K562 (cell line): ENCODE data around the gene PAF1. TPM values are rescaled to one million over a fixed set of nuclear protein-coding genes. Genes with fewer than 3 reads are reported as not detected.

Experiments
- ASH1L ChIP-seq: fragments of 450-650 bp; IDR thresholded peaks from 2 replicates; pipeline ENCODE4 v1.6.1; 2018; ENCODE audit warnings: borderline replicate concordance, mild to moderate bottlenecking, low read depth; ENCODE audit not compliant: partially characterized antibody
- CBFB ChIP-seq: sonication (generic); formaldehyde crosslinking; IDR thresholded peaks from 2 replicates; pipeline ENCODE4 v1.4.0; 2020; ENCODE audit warnings: mild to moderate bottlenecking, missing genetic modification reagents
- CTCF ChIP-seq, 3 experiments: IDR thresholded peaks in 2 of 3; conservative IDR thresholded peaks in 1 of 3; 2 replicates each; pipeline ENCODE4 v1.5.1; 2011 to 2012; ENCODE audit warnings: low read length in 3 of 3, mild to moderate bottlenecking in 3 of 3, control low read depth in 2 of 3, improper control_type of control experiment in 1 of 3, inconsistent platforms in 1 of 3, low read depth in 1 of 3, mixed read lengths in 1 of 3, moderate library complexity in 1 of 3; ENCODE audit not compliant: insufficient read depth in 2 of 3
- FOXO4 ChIP-seq: fragments of 450-650 bp; formaldehyde crosslinking; IDR thresholded peaks from 2 replicates; pipeline ENCODE4 v1.4.0; 2020; ENCODE audit warnings: mild to moderate bottlenecking, moderate library complexity
- GTF2A2 ChIP-seq: IDR thresholded peaks from 2 replicates; pipeline ENCODE4 v1.6.1; 2016; ENCODE audit warnings: mild to moderate bottlenecking, missing genetic modification characterization, missing compliant biosample characterization
- HEY1 ChIP-seq: fragments of 250-450 bp; sonication (Bioruptor Pico); IDR thresholded peaks from 2 replicates; pipeline ENCODE4 v1.5.0; 2020; ENCODE audit warnings: mild to moderate bottlenecking, moderate library complexity, borderline replicate concordance
- MGA ChIP-seq: fragments of 450-650 bp; IDR thresholded peaks from 2 replicates; pipeline ENCODE4 v1.6.1; 2016; ENCODE audit warnings: mild to moderate bottlenecking, moderate library complexity
- RHOXF2B ChIP-seq: fragments of 250-450 bp; sonication (Bioruptor Pico); conservative IDR thresholded peaks from 2 replicates; pipeline ENCODE4 v1.5.1; 2021
- TRIM28 ChIP-seq: fragments of 450-650 bp; IDR thresholded peaks from 2 replicates; pipeline ENCODE4 v1.6.1; 2017
- ZBTB1 ChIP-seq: sonication (generic); formaldehyde crosslinking; IDR thresholded peaks from 2 replicates; pipeline ENCODE4 v1.8.1; 2023; ENCODE audit warnings: missing genetic modification reagents, low read depth, mild to moderate bottlenecking, borderline replicate concordance
- ZNF140 ChIP-seq: fragments of 250-450 bp; sonication (Bioruptor Pico); IDR thresholded peaks from 2 replicates; pipeline ENCODE4 v1.8.0; 2021; ENCODE audit warnings: moderate library complexity, mild to moderate bottlenecking, inconsistent platforms
- ZNF217 ChIP-seq: sonication (generic); formaldehyde crosslinking; IDR thresholded peaks from 2 replicates; pipeline ENCODE4 v1.8.0; 2022; ENCODE audit warnings: mild to moderate bottlenecking, missing genetic modification reagents
- polyA plus RNA-seq, 8 experiments: library from polyadenylated mRNA; depleted of rRNA in 4 of 8; stranded (reverse) in 5 of 8; unstranded in 3 of 8; fragments of >200 nt; fragmentation: Nextera tagmentation in 2 of 8; fragmentation: Illumina TruSeq in 1 of 8; extraction: Ambion mirVana in 2 of 8; extraction: Trizol in 1 of 8; gene quantifications; 2 replicates each; pipeline versions ENCODE4 v1.2.1 to v1.2.3, GENCODE V29; 2011 to 2014; ENCODE audit warnings: inconsistent platforms in 1 of 8, missing spikeins in 1 of 8
- total RNA-seq, 7 experiments: library from RNA; depleted of rRNA in 6 of 7; stranded (reverse); fragments of >200 nt in 6 of 7; fragmentation: Illumina TruSeq in 2 of 7; extraction: Trizol in 2 of 7; gene quantifications; 2 replicates each; pipeline versions ENCODE4 v1.2.1 to v1.2.3, GENCODE V29; 2011 to 2021; ENCODE audit warnings: low replicate concordance in 1 of 7

PAF1 gene
- total and polyA plus RNA-seq, 9 of the 15 experiments (the other 6 are each of a cell fraction or from before 2014, with no cell fraction given), result 1.5 to 45.0 (median 33.8) TPM

- peak; percentile 98 for TF ChIP-seq MGA
- no peak for TF ChIP-seq RHOXF2B (CRISPR knock-in tag)
- TF ChIP-seq ZNF140 (CRISPR knock-in tag), result no peak
- TF ChIP-seq ASH1L, result no peak
- TF ChIP-seq CBFB (CRISPR knock-in tag), result 0 out of 2 replicates have a peak, but pooled peaks have one; percentile 80
- no peak for TF ChIP-seq GTF2A2 (tag)
- peak; percentile 56; the same call in 1 of the 2 replicates for TF ChIP-seq ZBTB1 (CRISPR knock-in tag)
- no peak for TF ChIP-seq TRIM28
- no peak for TF ChIP-seq FOXO4 (CRISPR knock-in tag)
- no peak for TF ChIP-seq ZNF217 (CRISPR knock-in tag)
- no peak for TF ChIP-seq CTCF (IDR thresholded peaks at IDR 0.05 in 2 of 3, conservative IDR thresholded peaks at IDR 0.05 in 1 of 3; ENCODE audit: insufficient read depth in 2 of 3, low read depth in 1 of 3, low read length in 3 of 3)
- no peak for TF ChIP-seq HEY1 (CRISPR knock-in tag)
Observed at GRCh38 chr19:39430675-39431593, 40.0 kb upstream of the PAF1 start (continued).
